Activated CD4-positive, alpha-beta T cell treated with anti-CD3 and anti-CD28 coated beads for 36 hours (primary cell): ENCODE data around the gene POC1B. TPM values are rescaled to one million over a fixed set of nuclear protein-coding genes. Genes with fewer than 3 reads are reported as not detected.

Experiments
- ATAC-seq: fragments of 200-7000 bp; cut with Tn5 transposase; one replicate; pipeline ENCODE4 v1.10.0; 2021; ENCODE audit warnings: mild to moderate bottlenecking, moderate library complexity
- CTCF ChIA-PET: fragments of 350-600 bp; sonication (Branson Sonifier 250); formaldehyde crosslinking; loops from one replicate; lab custom pipeline; 2021; ENCODE audit warnings: antibody characterized with exemption; lab: Charles Lee
- POLR2A ChIA-PET: fragments of 350-600 bp; sonication (Branson Sonifier 250); formaldehyde crosslinking; loops from one replicate; lab custom pipeline; 2021; ENCODE audit warnings: antibody characterized with exemption, inconsistent platforms; lab: Charles Lee
- DNase-seq: peaks from one replicate; pipeline ENCODE4 v3.0.0-alpha.2; 2020
- H3K27ac Mint-ChIP-seq: one replicate; pipeline ENCODE4 v1.8.0; 2021; ENCODE audit warnings: mixed read lengths
- H3K27me3 Mint-ChIP-seq: one replicate; pipeline ENCODE4 v1.8.0; 2021; ENCODE audit warnings: mixed read lengths
- H3K36me3 Mint-ChIP-seq: one replicate; pipeline ENCODE4 v1.8.0; 2021; ENCODE audit warnings: low read depth, mixed read lengths
- H3K4me1 Mint-ChIP-seq: one replicate; pipeline ENCODE4 v1.8.0; 2021; ENCODE audit warnings: mixed read lengths
- H3K4me3 Mint-ChIP-seq: one replicate; pipeline ENCODE4 v1.8.0; 2021; ENCODE audit warnings: mild to moderate bottlenecking, moderate library complexity, mixed read lengths
- H3K9me3 Mint-ChIP-seq: one replicate; pipeline ENCODE4 v1.8.0; 2021; ENCODE audit warnings: low read depth, mixed read lengths
- intact Hi-C, 2 experiments: fragments of 100-400 bp; cut with DNase I in 1 of 2; cut with micrococcal nuclease in 1 of 2; formaldehyde crosslinking; loops; one replicate each; pipeline versions ENCODE4 v1.14.2 to v1.15.1; 2022 to 2024; cut with DNase I, micrococcal nuclease
- total RNA-seq, 2 experiments: library from RNA; stranded (reverse); gene quantifications; one replicate each; pipeline ENCODE4 v1.2.3, GENCODE V29; 2021

Gene POC1B
- total RNA-seq: 10 to 100 TPM; 31.1 to 47.5 TPM

DNA sequence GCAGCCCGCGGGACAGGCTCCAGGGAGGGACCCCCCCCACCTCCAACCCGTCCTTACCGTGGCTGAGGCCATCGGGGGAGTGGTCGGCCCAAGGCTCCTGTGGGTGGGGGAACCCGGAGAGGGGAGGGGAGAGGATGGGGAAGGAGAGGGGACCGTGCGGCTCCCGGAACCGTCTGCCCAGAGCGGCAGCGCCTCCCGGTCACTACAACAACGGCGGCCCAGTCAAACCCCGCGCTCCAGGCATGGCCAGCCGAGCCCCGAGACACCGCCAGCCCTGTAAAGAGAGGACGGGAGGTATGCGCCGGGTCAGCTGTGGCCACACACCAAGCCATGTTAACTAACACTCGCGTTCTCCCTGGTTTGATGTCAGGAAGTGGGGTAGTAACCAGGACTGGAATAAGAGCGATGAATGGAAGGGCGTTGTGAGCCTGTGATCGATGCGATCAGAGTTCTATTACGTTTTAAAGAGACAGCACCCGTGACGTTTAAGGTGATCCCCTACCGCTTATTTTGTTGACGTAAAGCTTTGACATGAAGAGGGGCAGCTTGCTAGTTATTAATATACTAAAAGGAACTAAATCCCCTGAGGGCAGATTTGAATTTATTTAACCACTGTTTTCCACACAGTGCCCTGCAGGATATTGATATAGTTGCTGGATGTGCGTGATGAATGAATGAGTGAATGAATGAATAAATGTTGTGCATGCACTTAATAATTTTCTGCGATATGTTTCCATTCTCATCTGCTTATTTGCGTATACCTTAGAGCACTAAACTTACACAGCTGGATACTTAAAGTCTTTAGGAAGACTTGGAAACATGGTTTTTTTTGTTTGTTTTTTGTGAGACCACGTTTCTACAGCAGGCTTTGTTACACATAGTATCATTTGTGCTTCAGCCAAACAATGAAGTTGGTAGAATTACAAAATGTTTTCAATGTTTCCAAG is at the start of gene POC1B:
TSS of gene POC1B (minus strand) at position 224 of the 947 bp plus-strand sequence. CDS start at position 72, 152 bp downstream.
- Mint-ChIP-seq H3K27me3 (no peaks in the 10 kb centered on the region), H3K36me3 (peaks cover 31% of the 10 kb centered on the region), H3K4me1 (peaks cover 48% of the 10 kb centered on the region), H3K27ac (peak within 1 kb of the TSS; percentile 94), H3K4me3 (peak within 1 kb of the TSS; percentile 81), H3K9me3 (no peaks in the 10 kb centered on the region)
- ATAC-seq (peak; percentile 75), DNase-seq (peak; percentile 85)
- ChIA-PET POLR2A (interaction anchor here (0.6 to 2.9 kb wide), 3 partner anchors 32 to 506 kb away, joined by 3 to 9 read pairs (median 7); no protein-coding TSS in a partner anchor), CTCF (interaction anchor here (0.6 to 7.3 kb wide), 9 partner anchors 31 to 509 kb away, joined by 3 to 45 read pairs (median 13); no protein-coding TSS in a partner anchor)
- intact Hi-C loops: loop anchor here (1.0 to 5.0 kb wide), 12 partner anchors 56 to 1383 kb away; partner anchors contain the start of genes DUSP6 (in 2 of the 2), CEP290 (in 1 of the 2) and TMTC3 (in 1 of the 2)

DNA sequence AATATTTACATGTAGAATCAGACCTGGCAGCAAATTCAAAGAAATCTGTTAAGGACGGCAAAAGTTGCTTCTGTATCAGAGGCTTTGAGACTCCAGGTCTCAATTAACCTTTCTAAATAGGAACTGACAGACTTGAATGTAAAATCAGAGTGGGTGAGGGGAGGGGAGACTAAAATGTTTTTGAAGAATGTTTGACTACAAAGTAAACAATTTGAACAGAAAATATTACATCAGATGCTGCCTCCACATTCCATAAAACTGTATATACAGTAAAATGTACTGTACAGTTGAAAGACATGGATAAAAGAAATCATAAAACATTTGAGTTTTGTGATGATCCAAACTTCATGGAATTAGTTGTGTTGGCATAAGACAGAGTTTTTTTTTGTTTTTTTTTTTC is 49.5 kb upstream of the POC1B start:
- intact Hi-C loops: no loop called here
- CTCF ChIA-PET: no interaction called here
- no peaks in the 10 kb centered on the region for H3K36me3 Mint-ChIP-seq

DNA sequence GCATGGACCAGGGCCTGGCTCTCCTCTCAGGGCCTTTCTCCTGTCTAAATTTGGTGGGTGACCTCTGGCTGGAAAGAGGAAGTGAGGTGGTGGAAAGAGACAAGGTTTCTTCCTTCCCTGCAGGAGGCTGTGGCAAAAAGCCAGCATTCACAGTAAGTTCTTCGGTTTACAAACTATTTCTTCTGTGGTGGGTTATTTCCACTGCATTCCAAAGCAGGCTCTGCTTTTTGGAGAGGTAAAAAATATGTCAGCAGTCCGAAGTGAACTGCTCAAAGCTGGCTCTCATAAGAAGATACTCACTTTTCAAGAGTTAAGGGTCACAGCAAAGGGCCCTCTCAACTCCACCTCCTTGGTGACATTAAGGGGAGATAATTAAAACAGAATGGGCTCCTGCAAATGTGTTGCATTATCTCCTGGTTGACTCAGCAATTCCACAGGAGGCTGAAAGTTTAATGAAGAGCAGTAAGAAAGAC is 48.9 kb upstream of the POC1B start:
- no peak for ATAC-seq
- H3K4me1 Mint-ChIP-seq: no peaks in the 10 kb centered on the region
- no peak overlapping the region for H3K27ac Mint-ChIP-seq
- POLR2A ChIA-PET: no interaction called here
- CTCF ChIA-PET: no interaction called here
- intact Hi-C loops: no loop called here
- no peaks in the 10 kb centered on the region for H3K36me3 Mint-ChIP-seq
- DNase-seq: no peak
- no peak overlapping the region for H3K4me3 Mint-ChIP-seq
- H3K27me3 Mint-ChIP-seq: no peaks in the 10 kb centered on the region
- no peaks in the 10 kb centered on the region for H3K9me3 Mint-ChIP-seq

More for the DNA sequence above, 49.5 kb upstream of the POC1B start:
- POLR2A ChIA-PET: no interaction called here
- DNase-seq: no peak
- Mint-ChIP-seq H3K9me3 (no peaks in the 10 kb centered on the region), H3K27ac (no peak overlapping the region), H3K4me3 (no peak overlapping the region), H3K4me1 (no peaks in the 10 kb centered on the region), H3K27me3 (no peaks in the 10 kb centered on the region)
- ATAC-seq: no peak

- H3K9me3 Mint-ChIP-seq: no peaks in the 10 kb centered on the region
- H3K36me3 Mint-ChIP-seq: no peaks in the 10 kb centered on the region
- H3K27me3 Mint-ChIP-seq: no peaks in the 10 kb centered on the region
- DNase-seq (no peak), ATAC-seq (no peak)
- POLR2A ChIA-PET: no interaction called here
- H3K27ac Mint-ChIP-seq: no peak overlapping the region
- intact Hi-C loops: no loop called here
- CTCF ChIA-PET: interaction anchor here (0.6 kb wide), 1 partner anchor 39 kb away, joined by 5 read pairs; no protein-coding TSS in a partner anchor
- no peak overlapping the region for H3K4me3 Mint-ChIP-seq
- no peaks in the 10 kb centered on the region for H3K4me1 Mint-ChIP-seq
Measured at GRCh38 chr12:89573051-89573810, 47.4 kb upstream of the POC1B start.

DNA sequence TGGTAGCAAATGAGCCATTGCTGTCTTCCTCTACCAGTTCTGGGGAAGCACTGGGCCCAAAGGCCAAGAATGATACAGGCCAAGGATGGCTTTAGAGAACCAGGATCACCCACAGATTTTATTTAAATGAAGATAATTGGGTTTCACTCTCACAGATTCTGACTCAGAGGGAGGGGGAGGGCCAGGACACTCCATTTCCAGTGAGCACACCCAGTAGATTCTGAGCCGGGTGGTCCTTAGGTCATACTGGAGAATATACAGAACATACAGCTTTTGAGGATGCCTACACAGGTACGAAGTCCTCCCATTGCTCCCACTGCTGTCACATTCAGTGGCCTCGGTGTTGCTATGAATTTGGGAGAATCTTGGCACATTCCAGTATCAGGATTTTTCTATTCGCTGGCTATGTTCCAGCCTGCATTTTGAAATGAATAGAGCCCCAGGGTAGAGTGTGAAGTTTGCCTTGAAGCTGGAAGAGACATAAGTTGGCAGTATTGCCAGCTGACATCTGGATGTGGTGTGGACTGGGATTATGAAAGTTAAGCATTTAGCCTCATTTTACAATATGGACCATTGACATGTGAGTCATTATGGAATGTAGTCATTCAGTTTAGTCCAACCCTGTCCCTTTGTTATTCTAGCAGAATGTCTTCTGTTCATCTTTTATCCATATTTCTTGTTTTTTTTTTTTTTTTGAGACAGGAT is 45.8 kb upstream of the POC1B start:
- Mint-ChIP-seq H3K4me3 (no peak overlapping the region), H3K4me1 (peaks cover 2% of the 10 kb centered on the region), H3K27ac (no peak overlapping the region), H3K9me3 (no peaks in the 10 kb centered on the region), H3K36me3 (no peaks in the 10 kb centered on the region), H3K27me3 (no peaks in the 10 kb centered on the region)
- POLR2A ChIA-PET: no interaction called here
- CTCF ChIA-PET: interaction anchor here (1.0 kb wide), 1 partner anchor 26 kb away, joined by 3 read pairs; no protein-coding TSS in a partner anchor
- no peak for ATAC-seq
- DNase-seq: no peak
- intact Hi-C loops: no loop called here

DNA sequence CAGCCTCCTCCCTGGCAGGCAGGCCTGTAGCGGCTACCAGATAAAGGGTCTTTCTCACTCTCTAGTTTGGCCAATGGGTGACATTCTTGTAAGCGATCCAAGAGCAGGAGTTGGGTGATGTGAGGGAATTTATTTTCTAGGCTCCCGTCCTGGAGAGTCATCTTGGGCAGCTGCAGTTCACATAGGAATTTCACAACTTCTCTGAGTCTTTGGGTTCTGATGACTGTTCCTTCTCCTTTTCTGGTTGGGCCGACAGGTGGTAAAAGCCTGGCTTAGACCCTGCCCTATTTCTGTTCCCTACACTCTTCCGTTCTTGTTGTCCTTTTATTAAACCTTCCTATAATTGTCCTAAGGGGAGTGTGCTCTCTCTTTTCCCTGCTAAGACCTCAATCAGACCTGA is 42.6 kb upstream of the POC1B start:
- CTCF ChIA-PET: no interaction called here
- H3K27ac Mint-ChIP-seq: no peak overlapping the region
- H3K4me3 Mint-ChIP-seq: no peak overlapping the region
- no peak for ATAC-seq
- POLR2A ChIA-PET: no interaction called here
- H3K27me3 Mint-ChIP-seq: peaks cover 3% of the 10 kb centered on the region
- intact Hi-C loops: no loop called here
- no peaks in the 10 kb centered on the region for H3K36me3 Mint-ChIP-seq
- DNase-seq: no peak
- peaks cover 8% of the 10 kb centered on the region for H3K4me1 Mint-ChIP-seq
- no peaks in the 10 kb centered on the region for H3K9me3 Mint-ChIP-seq

DNA sequence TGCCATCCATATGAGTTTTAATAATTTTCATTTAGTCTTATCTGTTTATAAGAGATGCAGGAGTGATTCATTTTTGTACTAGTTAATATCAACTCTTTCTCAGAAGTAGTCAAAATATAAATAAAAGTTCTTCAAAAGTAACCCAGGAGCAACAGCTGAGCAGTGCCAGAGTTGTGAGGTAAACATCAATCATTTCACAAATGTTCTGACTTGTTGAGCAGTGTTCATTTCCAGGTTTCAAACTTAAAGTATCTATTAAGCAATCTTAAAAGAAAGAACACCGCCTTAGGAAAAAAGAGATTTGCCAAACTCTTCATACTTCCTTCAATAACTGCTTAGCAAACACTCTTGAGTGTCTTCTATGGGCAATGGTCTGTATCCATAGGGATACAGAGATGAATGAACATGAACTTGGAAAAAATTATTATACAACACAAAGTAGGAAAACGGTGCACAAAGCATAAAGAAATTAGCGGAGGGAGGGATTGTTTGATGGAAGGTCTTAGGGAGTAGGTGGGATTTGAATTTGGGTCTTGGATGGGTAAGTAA is 41.9 kb upstream of the POC1B start:
- Mint-ChIP-seq H3K27ac (no peak overlapping the region), H3K36me3 (no peaks in the 10 kb centered on the region), H3K4me1 (peaks cover 8% of the 10 kb centered on the region), H3K4me3 (no peak overlapping the region), H3K9me3 (no peaks in the 10 kb centered on the region), H3K27me3 (peaks cover 3% of the 10 kb centered on the region)
- DNase-seq (no peak), ATAC-seq (no peak)
- intact Hi-C loops: no loop called here
- ChIA-PET CTCF (no interaction called here), POLR2A (no interaction called here)

GRCh38 chr12:89566615-89567014 is 40.8 kb upstream of the POC1B start:
- DNase-seq (no peak), ATAC-seq (peak; percentile 74)
- ChIA-PET POLR2A (interaction anchor here (0.6 kb wide), 1 partner anchor 570 kb away, joined by 3 read pairs; no protein-coding TSS in a partner anchor), CTCF (interaction anchor here (0.6 to 1.6 kb wide), 3 partner anchors 18 to 23 kb away, joined by 3 to 9 read pairs (median 3); no protein-coding TSS in a partner anchor)
- intact Hi-C loops: no loop called here
- Mint-ChIP-seq H3K27me3 (peaks cover 3% of the 10 kb centered on the region), H3K27ac (no peak overlapping the region), H3K36me3 (no peaks in the 10 kb centered on the region), H3K4me3 (no peak overlapping the region), H3K9me3 (no peaks in the 10 kb centered on the region), H3K4me1 (peaks cover 8% of the 10 kb centered on the region)

- Mint-ChIP-seq H3K36me3 (no peaks in the 10 kb centered on the region), H3K4me3 (no peak overlapping the region), H3K9me3 (no peaks in the 10 kb centered on the region), H3K27ac (no peak overlapping the region), H3K4me1 (peaks cover 8% of the 10 kb centered on the region), H3K27me3 (peaks cover 3% of the 10 kb centered on the region)
- ATAC-seq: no peak
- ChIA-PET POLR2A (no interaction called here), CTCF (interaction anchor here (0.7 kb wide), 2 partner anchors 465 to 556 kb away, joined by 3 to 4 read pairs; no protein-coding TSS in a partner anchor)
- intact Hi-C loops: no loop called here
- DNase-seq: no peak
Measured at GRCh38 chr12:89565002-89565401, 39.2 kb upstream of the POC1B start.

GRCh38 chr12:89559753-89560152 is 33.9 kb upstream of the POC1B start:
- Mint-ChIP-seq H3K4me1 (no peaks in the 10 kb centered on the region), H3K27ac (no peak overlapping the region), H3K27me3 (peaks cover 3% of the 10 kb centered on the region), H3K36me3 (no peaks in the 10 kb centered on the region), H3K9me3 (no peaks in the 10 kb centered on the region), H3K4me3 (no peak overlapping the region)
- intact Hi-C loops: no loop called here
- ATAC-seq (no peak), DNase-seq (no peak)
- ChIA-PET POLR2A (no interaction called here), CTCF (interaction anchor here (1.0 kb wide), 1 partner anchor 32 kb away, joined by 4 read pairs; no protein-coding TSS in a partner anchor)
